LNCaP clone FGC (cell line): ENCODE results near the gene SPATA6L.
A peak's percentile ranks its signal among the peaks of the same experiment; 100 is the strongest.

ENCODE experiments used
- DNase-seq: peaks from one replicate; pipeline ENCODE4 v3.0.0-alpha.2; 2011; ENCODE audit warnings: low read depth
- H3K4me3 ChIP-seq: 2 replicates; pipeline ENCODE4 v1.5.1; 2011; ENCODE audit warnings: mild to moderate bottlenecking, low read depth, low read length, control low read depth
- TF ChIP-seq, protein P1 (sequence below): IDR thresholded peaks from 2 replicates; pipeline ENCODE4 v1.5.1; 2012; ENCODE audit warnings: mild to moderate bottlenecking; ENCODE audit not compliant: control insufficient read depth, insufficient read depth; ENCODE audit errors: extremely low read depth

The SPATA6L gene

DNA sequence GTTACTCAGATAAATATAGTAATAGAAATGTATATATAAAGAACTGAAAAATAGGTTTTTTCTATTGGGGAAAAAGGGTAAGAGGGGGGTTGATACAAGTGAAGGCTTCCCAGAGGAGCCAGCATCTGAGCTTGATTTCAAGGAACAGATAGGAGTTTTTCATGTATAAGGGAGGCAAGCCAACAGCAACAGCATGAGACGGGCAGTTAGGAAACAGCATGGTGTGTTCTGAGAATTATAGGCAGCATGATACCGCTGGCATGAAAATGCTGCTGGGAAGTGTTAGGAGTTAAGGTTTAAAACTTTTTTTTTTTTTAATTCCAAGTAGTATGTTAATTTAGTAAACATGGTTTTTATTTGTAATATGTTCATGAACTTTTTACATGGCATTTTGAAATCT lies 22.7 kb upstream of the SPATA6L start:
- no peak overlapping the region for H3K4me3 ChIP-seq
- no peak for DNase-seq
- TF ChIP-seq, protein P1, sequence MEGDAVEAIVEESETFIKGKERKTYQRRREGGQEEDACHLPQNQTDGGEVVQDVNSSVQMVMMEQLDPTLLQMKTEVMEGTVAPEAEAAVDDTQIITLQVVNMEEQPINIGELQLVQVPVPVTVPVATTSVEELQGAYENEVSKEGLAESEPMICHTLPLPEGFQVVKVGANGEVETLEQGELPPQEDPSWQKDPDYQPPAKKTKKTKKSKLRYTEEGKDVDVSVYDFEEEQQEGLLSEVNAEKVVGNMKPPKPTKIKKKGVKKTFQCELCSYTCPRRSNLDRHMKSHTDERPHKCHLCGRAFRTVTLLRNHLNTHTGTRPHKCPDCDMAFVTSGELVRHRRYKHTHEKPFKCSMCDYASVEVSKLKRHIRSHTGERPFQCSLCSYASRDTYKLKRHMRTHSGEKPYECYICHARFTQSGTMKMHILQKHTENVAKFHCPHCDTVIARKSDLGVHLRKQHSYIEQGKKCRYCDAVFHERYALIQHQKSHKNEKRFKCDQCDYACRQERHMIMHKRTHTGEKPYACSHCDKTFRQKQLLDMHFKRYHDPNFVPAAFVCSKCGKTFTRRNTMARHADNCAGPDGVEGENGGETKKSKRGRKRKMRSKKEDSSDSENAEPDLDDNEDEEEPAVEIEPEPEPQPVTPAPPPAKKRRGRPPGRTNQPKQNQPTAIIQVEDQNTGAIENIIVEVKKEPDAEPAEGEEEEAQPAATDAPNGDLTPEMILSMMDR: no peak

DNA sequence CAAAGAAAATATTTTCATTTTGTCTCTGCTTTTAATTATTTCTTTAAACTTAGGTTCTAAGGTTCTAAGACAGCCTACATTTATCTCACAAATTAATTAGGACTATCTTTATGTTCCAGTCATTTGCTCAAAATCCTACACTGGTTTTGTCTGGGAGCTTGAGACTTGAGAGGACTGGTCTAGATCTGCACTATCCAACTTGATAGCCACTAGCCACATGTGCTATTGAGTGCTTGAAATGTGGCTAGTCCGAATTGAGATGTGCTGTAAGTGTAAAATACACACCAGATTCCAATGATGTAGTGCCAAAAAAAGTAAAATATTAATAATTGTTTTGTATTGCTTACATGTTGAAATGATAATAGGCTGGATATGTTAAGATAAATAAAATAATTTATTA lies 20.3 kb upstream of the SPATA6L start:
- DNase-seq: no peak
- no peak overlapping the region for H3K4me3 ChIP-seq
- TF ChIP-seq, protein P1: no peak

GRCh38 chr9:4686112-4686511 lies 19.8 kb upstream of the SPATA6L start:
- no peak overlapping the region for H3K4me3 ChIP-seq
- TF ChIP-seq, protein P1: no peak
- no peak for DNase-seq

- no peak overlapping the region for H3K4me3 ChIP-seq
- DNase-seq: no peak
- TF ChIP-seq, protein P1: no peak
Measured at GRCh38 chr9:4684820-4685219, 18.5 kb upstream of the SPATA6L start.

DNA sequence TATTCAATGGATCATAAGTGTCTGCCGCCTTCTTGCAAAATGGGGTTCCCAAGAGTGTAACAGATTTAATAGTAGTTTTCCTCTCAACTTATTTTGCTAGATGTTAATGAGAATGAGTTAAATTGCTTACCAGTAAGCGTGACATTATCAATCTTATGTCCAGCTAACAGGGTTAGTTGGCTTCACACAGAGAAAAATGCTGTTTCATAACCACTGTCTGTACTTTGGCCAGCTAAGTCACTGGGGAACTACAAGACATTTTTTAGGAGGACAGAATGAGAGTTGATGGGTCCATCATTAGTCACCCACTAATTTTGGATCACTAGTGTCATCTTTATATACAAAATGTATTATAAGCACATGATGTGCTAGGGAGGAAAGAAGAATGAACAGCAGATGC lies 14.5 kb upstream of the SPATA6L start:
- H3K4me3 ChIP-seq: peak overlapping the region; percentile 74
- TF ChIP-seq, protein P1: no peak
- DNase-seq: no peak

DNA sequence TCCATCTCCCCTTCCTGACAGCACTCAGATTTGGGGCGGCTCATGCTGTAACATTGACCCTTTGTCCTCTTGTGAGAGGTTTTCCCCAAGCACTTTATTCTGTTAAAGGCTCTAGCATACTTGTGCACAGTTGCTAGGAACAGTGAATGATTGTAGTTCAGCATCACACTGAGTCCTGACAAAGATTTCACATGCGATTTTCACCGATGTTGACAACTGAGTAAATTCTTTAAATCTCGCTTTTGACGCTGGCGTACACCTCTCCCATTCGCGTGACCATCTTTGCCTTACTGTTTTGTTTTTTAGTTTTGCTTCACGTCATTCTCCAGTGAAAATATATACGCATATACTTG lies 13.9 kb upstream of the SPATA6L start:
- no peak for DNase-seq
- H3K4me3 ChIP-seq: peak overlapping the region; percentile 74
- TF ChIP-seq, protein P1: no peak

DNA sequence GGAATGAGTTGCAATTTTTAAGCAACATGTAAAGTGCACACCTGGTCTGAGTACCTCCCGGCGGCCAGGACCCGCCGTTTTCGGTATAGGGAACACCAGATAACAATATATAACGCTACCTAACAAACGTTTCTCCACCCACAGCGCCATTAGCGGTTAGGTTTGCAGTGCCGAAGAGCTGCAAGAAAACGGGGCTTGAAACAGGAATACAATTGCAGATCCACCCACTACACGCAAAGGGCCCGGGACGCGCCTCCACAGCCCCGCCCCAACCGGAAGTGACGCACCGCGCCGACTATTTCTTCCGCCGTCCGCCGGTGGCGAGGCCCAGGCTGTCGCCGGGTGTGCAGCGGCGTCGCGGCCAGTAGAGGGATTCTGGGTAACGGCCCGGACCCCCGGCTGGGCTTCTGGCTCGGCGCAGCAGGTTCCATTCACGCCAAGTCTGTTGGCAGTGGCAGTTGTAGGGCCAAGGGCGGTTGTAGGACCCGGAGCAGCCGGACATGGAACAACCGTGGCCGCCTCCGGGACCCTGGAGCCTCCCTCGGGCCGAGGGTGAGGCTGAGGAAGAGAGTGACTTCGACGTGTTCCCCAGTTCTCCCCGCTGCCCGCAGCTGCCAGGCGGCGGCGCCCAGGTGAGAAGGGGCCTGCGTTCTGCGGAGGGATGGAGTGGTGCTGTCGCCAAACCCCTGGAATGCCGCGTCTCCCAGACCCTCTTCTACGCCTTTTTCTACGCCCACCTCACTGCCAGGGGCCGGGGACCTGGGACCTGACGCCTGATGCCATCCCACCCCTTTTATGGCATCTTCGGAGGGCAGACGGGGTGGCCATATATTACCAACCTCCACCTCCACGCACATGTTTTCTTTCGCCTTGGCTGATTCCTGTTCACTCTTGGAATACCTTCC lies 13.2 kb upstream of the SPATA6L start, which contains the start of gene CDC37L1:
TSS of gene CDC37L1 (plus strand) at position 302 of the 905 bp plus-strand sequence. CDS start at position 501, 199 bp downstream.
- TF ChIP-seq, protein P1: peak; percentile 32
- peak within 1 kb of the TSS; percentile 74 for H3K4me3 ChIP-seq
- peak; percentile 82 for DNase-seq
